D721Med (cell line): ENCODE data around the gene MYO9A.

Experiments used
- DNase-seq: peaks from one replicate; pipeline ENCODE4 v3.0.0; 2011; ENCODE audit warnings: low spot score; ENCODE audit not compliant: insufficient read length
- FAIRE-seq: peaks from 2 replicates; lab custom pipeline; 2011; peaks lifted over from hg19 to GRCh38; lab: Jason Lieb, UNC
- TF ChIP-seq, protein P1 (sequence below): IDR thresholded peaks from 2 replicates; pipeline ENCODE4 v1.5.1; 2012; ENCODE audit warnings: mild to moderate bottlenecking, control low read depth; ENCODE audit not compliant: insufficient read depth; ENCODE audit errors: missing control alignments

The MYO9A gene

DNA sequence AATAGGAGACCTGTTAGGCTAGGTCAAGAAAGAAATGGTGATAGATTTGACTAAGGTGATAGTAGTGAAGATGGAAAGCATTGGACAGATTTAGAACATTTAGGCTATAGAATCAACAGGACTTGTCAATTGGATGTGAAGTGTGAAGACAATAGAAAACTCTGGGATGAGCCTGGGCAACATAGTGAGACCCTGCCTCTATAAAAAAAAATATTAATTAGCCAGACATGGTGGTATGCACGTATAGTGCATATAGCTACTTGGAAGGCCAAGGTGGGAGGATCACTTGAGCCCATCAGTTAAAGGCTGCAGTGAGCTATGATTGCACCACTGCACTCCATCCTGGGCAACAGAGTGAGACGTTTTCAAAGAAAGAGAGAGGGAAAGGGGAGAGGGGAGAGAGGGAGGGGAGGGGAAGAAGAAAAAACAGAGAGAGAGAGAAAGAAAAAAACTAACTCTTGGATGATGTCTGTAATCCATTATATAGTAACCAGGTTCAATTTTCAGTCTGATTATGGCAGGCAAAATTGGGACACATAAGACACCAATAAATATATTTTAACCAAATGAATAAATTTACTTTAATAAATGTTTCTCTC is 9.9 kb upstream of the MYO9A start:
- FAIRE-seq, result no peak
- no peak for DNase-seq
- TF ChIP-seq, protein P1, sequence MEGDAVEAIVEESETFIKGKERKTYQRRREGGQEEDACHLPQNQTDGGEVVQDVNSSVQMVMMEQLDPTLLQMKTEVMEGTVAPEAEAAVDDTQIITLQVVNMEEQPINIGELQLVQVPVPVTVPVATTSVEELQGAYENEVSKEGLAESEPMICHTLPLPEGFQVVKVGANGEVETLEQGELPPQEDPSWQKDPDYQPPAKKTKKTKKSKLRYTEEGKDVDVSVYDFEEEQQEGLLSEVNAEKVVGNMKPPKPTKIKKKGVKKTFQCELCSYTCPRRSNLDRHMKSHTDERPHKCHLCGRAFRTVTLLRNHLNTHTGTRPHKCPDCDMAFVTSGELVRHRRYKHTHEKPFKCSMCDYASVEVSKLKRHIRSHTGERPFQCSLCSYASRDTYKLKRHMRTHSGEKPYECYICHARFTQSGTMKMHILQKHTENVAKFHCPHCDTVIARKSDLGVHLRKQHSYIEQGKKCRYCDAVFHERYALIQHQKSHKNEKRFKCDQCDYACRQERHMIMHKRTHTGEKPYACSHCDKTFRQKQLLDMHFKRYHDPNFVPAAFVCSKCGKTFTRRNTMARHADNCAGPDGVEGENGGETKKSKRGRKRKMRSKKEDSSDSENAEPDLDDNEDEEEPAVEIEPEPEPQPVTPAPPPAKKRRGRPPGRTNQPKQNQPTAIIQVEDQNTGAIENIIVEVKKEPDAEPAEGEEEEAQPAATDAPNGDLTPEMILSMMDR, result no peak

DNA sequence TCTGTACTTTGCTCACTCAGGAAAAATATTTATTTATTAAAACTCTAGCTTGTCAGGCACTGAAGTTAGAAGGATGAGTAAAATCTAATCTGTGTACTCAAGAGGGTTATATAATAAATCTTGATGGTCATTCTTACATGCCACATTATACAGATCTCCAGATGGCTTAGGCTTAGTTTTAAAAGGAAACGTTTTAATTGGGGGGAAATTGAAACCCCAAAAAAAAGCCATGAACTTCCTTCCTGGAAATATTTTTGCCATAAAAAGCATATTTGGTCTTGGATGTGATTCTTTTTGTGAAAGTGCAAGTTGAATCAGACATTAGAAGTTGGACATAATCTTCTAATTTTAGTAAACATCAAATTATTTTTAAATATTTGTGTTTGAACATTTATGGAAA is 6.3 kb upstream of the MYO9A start:
- no peak for DNase-seq
- no peak for FAIRE-seq
- TF ChIP-seq, protein P1, result no peak

- DNase-seq (no peak), FAIRE-seq (no peak)
- TF ChIP-seq, protein P1, result no peak
Observed at GRCh38 chr15:72117486-72118016, 399 bp downstream of the MYO9A start.

DNA sequence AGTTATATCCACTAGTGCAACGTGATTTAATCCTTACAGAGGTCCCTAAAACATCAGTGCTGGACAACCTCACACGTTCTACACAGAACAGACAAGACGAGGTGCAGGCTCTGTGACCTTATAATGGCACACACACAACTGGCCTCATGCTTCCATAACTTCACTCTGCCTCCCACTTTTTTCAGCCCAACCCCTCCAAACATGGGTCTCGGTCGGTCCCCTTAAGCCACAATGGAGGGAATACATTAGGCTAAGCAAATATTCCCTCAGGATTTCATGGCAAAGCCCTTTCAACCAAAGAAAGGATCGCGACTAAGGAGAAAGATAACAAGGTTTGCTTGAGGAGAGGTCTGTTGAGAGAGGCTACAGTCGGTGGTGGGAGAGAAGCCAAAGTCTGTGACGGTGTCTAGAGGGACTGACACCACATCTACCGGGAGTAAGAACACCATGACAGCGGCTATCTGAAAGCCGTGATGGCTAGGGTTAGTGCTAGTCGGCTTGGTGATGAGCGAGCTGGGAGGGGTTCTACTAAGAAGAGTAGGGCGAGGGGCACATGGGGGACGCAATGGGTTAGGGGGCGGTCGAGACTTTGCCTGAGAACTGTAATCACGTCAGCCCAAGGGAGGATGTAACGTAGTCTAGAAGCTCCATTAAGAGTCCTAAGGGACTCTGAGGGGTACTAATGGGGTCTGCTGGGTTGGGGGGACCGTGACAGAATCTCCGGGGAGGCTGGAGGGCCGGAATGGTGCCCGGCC is 1.0 kb downstream of the MYO9A start:
- no peak for FAIRE-seq
- DNase-seq, result no peak

GRCh38 chr15:72113347-72114031 is 4.5 kb downstream of the MYO9A start:
- TF ChIP-seq, protein P1, result no peak
- no peak for FAIRE-seq

More for the DNA sequence above, 1.0 kb downstream of the MYO9A start:
- TF ChIP-seq, protein P1, result no peak

DNA sequence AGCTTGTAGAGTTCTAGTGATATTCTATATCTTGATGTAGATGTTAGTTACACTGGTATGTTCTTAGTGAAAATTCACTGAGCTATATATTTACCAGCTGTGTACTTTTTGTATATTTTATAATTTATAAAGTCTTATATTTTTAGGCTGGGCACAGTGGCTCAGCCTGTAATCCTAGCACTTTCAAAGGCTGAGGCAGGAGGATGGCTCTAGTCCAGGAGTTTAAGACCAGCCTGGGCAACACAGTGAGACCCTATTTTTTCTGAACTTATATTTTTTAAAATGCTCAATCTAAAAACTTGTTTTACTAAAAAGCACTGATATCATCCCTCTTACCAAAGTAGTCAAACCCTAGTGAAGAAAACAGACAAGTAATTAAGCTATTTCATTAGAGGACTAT is 5.1 kb downstream of the MYO9A start:
- DNase-seq, result no peak
- no peak for FAIRE-seq
- TF ChIP-seq, protein P1, result no peak

More at GRCh38 chr15:72113347-72114031, 4.5 kb downstream of the MYO9A start:
- DNase-seq, result no peak
